Measurements from ENCODE around the gene PIBF1. TPM values are rescaled to one million over a fixed set of nuclear protein-coding genes. Genes with fewer than 3 reads are reported as not detected.

The PIBF1 gene, protein sequence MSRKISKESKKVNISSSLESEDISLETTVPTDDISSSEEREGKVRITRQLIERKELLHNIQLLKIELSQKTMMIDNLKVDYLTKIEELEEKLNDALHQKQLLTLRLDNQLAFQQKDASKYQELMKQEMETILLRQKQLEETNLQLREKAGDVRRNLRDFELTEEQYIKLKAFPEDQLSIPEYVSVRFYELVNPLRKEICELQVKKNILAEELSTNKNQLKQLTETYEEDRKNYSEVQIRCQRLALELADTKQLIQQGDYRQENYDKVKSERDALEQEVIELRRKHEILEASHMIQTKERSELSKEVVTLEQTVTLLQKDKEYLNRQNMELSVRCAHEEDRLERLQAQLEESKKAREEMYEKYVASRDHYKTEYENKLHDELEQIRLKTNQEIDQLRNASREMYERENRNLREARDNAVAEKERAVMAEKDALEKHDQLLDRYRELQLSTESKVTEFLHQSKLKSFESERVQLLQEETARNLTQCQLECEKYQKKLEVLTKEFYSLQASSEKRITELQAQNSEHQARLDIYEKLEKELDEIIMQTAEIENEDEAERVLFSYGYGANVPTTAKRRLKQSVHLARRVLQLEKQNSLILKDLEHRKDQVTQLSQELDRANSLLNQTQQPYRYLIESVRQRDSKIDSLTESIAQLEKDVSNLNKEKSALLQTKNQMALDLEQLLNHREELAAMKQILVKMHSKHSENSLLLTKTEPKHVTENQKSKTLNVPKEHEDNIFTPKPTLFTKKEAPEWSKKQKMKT
- 23.5 and 44.8 TPM in 2 replicates for total RNA-seq (ENCODE audit: low replicate concordance)

DNA sequence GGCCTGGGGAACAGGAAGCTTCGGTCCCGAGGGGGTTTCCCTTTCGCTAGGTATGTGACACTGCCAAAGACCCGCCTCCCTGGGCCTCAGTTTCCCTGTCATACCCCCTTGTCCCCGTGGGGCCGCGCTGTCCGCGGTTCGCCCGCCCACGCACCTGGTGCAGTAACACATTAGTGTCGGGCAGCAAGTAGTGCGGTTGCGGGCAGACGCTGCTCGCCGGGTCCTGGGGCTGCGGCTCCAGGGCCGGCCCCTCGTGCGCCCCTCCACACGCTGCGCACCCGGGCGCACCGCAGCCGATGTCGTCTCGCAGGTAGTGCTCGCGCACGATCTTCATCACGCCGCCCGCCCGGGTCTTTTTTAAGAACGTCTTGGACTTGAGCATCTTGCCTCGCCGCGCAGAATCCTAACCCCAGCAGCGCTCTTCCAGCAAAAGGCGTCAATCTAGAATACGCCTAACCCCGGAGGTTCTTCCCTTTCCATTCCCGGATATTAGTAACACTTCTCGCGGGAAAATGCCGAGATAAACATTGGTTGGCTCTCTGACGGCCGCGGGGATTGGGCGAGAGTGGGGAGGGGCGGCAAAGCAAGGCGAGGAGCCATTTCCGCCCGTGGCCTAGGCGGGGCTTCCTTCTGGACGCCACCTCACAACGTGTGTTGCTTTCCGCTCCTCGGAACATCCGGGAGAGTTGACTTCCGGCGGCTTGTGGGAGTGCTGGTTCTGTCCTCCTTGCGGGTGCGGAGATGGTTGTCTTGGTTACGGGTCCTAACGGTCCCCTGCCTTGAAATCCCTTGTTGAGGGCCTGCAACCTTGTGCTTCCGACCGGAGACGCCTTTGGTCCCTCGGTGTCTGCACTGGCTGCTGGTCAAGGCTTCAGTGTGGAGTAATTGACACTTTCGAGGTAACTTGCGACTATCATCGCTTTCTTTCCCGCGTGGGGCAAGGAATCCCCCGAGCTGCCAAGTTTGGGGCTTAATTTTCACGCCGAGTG is at the start of gene PIBF1, which contains the start of gene DIS3:
PIBF1 (plus strand) TSS at position 683 of the 989 bp plus-strand sequence. CDS start 1,337 bp downstream, outside the sequence.
DIS3 (minus strand) TSS at position 450 of the 989 bp plus-strand sequence; CDS start at position 382, 68 bp downstream.
- Histone ChIP-seq H4K20me1 (ENCODE audit: low read depth) (peaks cover 14% of the 10 kb centered on the region), H2AFZ (replicated peaks) (peak within 1 kb of the TSS; percentile 51), H3K27ac (peak within 1 kb of the TSS; percentile 62), H3K4me2 (peak within 1 kb of the TSS; percentile 94), H3K9me3 (ENCODE audit: low read depth) (no peaks in the 10 kb centered on the region), H3K4me3 (peak within 1 kb of the TSS; percentile 86), H3K79me2 (ENCODE audit: low read depth) (peaks cover 87% of the 10 kb centered on the region), H3K9ac (peak within 1 kb of the TSS; percentile 83), H3F3A (ENCODE audit: low read depth) (peaks cover 5% of the 10 kb centered on the region), H3K27me3 (no peaks in the 10 kb centered on the region), H3K36me3 (peaks cover 11% of the 10 kb centered on the region), H3K4me1 (peaks cover 12% of the 10 kb centered on the region)
- peak; percentile 98 for DNase-seq (ENCODE audit: low spot score)
- Mint-ChIP-seq H3K4me3 (peak within 1 kb of the TSS; percentile 99), H3K9me3 (no peaks in the 10 kb centered on the region), H3K4me1 (peaks cover 28% of the 10 kb centered on the region), H3K27ac (peak within 1 kb of the TSS; percentile 97), H3K27me3 (ENCODE audit: insufficient read depth, low read depth) (peaks cover 3% of the 10 kb centered on the region), H3K36me3 (peaks cover 17% of the 10 kb centered on the region)
- TF ChIP-seq, protein P1, sequence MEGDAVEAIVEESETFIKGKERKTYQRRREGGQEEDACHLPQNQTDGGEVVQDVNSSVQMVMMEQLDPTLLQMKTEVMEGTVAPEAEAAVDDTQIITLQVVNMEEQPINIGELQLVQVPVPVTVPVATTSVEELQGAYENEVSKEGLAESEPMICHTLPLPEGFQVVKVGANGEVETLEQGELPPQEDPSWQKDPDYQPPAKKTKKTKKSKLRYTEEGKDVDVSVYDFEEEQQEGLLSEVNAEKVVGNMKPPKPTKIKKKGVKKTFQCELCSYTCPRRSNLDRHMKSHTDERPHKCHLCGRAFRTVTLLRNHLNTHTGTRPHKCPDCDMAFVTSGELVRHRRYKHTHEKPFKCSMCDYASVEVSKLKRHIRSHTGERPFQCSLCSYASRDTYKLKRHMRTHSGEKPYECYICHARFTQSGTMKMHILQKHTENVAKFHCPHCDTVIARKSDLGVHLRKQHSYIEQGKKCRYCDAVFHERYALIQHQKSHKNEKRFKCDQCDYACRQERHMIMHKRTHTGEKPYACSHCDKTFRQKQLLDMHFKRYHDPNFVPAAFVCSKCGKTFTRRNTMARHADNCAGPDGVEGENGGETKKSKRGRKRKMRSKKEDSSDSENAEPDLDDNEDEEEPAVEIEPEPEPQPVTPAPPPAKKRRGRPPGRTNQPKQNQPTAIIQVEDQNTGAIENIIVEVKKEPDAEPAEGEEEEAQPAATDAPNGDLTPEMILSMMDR (IDR thresholded peaks at IDR 0.05), result no peak
- TF ChIP-seq EZH2 (IDR thresholded peaks at IDR 0.05) (no peak), EZH2phosphoT487 (IDR thresholded peaks at IDR 0.05) (no peak)

DNA sequence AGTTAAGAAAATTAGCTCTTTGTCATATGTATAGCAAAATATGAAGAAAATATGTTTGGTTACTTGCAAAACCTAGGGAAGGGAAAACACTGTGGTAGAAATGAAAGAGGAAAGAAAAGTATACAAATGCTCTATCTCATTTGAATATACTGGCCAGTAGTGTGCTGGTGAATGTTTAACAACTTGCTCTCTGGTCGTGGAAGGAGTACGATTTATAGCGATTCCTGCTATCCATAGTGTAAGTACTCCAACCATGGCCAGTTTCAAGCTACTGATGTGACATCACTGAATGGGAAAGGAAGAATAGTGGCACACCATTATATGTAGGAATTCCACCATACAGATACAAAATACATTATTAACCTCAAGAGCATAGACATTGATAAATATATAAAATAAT is 44.9 kb upstream of the PIBF1 start:
- H3K4me2 ChIP-seq, result no peak overlapping the region
- no peaks in the 10 kb centered on the region for H3K4me1 ChIP-seq
- peaks cover 36% of the 10 kb centered on the region for H3K79me2 ChIP-seq (ENCODE audit: low read depth)
- Mint-ChIP-seq H3K4me1 (peaks cover 2% of the 10 kb centered on the region), H3K9me3 (no peaks in the 10 kb centered on the region), H3K27me3 (ENCODE audit: insufficient read depth, low read depth) (no peaks in the 10 kb centered on the region), H3K36me3 (peaks cover 21% of the 10 kb centered on the region), H3K27ac (no peak overlapping the region), H3K4me3 (no peak overlapping the region)
- no peak overlapping the region for H2AFZ ChIP-seq (replicated peaks)
- H3K27ac ChIP-seq, result no peak overlapping the region
- H4K20me1 ChIP-seq (ENCODE audit: low read depth), result peaks cover 10% of the 10 kb centered on the region
- H3K36me3 ChIP-seq, result peaks cover 36% of the 10 kb centered on the region
- no peaks in the 10 kb centered on the region for H3K27me3 ChIP-seq
- H3K4me3 ChIP-seq, result no peak overlapping the region
- H3K9ac ChIP-seq, result no peak overlapping the region
- no peaks in the 10 kb centered on the region for H3F3A ChIP-seq (ENCODE audit: low read depth)
- TF ChIP-seq EZH2 (IDR thresholded peaks at IDR 0.05) (no peak), EZH2phosphoT487 (IDR thresholded peaks at IDR 0.05) (no peak)
- TF ChIP-seq, protein P1 (IDR thresholded peaks at IDR 0.05), result no peak
- no peak for DNase-seq (ENCODE audit: low spot score)
- no peaks in the 10 kb centered on the region for H3K9me3 ChIP-seq (ENCODE audit: low read depth)

DNA sequence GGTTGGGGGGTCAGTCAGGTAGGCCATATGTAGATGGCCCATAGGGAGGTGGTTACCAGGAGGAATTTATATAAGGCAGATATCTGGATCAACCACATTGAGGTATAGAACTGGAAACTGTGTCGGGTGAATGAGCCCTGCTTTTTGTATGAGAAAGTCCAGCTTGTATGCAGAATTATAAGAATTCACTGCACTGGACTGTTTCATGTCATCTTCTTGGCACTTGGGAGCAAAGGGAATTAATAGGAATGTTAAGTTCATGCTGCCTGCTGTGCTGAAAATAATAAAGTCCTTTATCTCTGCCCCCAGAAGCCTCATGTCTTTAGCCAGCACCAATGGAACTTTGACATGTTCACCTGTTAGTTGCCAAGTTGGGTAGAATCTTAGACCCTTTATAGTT is 41.9 kb upstream of the PIBF1 start:
- H2AFZ ChIP-seq (replicated peaks), result no peak overlapping the region
- no peak overlapping the region for H3K4me3 ChIP-seq
- no peaks in the 10 kb centered on the region for H3K27me3 ChIP-seq
- Mint-ChIP-seq H3K4me1 (peaks cover 2% of the 10 kb centered on the region), H3K4me3 (no peak overlapping the region), H3K27me3 (ENCODE audit: insufficient read depth, low read depth) (peaks cover 2% of the 10 kb centered on the region), H3K36me3 (peaks cover 19% of the 10 kb centered on the region), H3K27ac (no peak overlapping the region), H3K9me3 (no peaks in the 10 kb centered on the region)
- H3K9ac ChIP-seq, result no peak overlapping the region
- H3K9me3 ChIP-seq (ENCODE audit: low read depth), result no peaks in the 10 kb centered on the region
- no peak overlapping the region for H3K27ac ChIP-seq
- H4K20me1 ChIP-seq (ENCODE audit: low read depth), result peaks cover 12% of the 10 kb centered on the region
- no peaks in the 10 kb centered on the region for H3F3A ChIP-seq (ENCODE audit: low read depth)
- peaks cover 28% of the 10 kb centered on the region for H3K79me2 ChIP-seq (ENCODE audit: low read depth)
- TF ChIP-seq, protein P1 (IDR thresholded peaks at IDR 0.05), result no peak
- TF ChIP-seq EZH2phosphoT487 (IDR thresholded peaks at IDR 0.05) (no peak), EZH2 (IDR thresholded peaks at IDR 0.05) (no peak)
- no peak overlapping the region for H3K4me2 ChIP-seq
- H3K4me1 ChIP-seq, result no peaks in the 10 kb centered on the region
- no peak for DNase-seq (ENCODE audit: low spot score)
- H3K36me3 ChIP-seq, result peaks cover 42% of the 10 kb centered on the region
